Caco-2 (cell line): Measurements from ENCODE around the gene DGKK. TPM values are rescaled to one million over a fixed set of nuclear protein-coding genes. Genes with fewer than 3 reads are reported as not detected.

Experiments
- BruUV-seq: library from RNA; stranded (reverse); fragments of 400-500 nt; replicated peaks from 2 replicates; lab custom pipeline; 2021; lab: Mats Ljungman, UMichigan
- CTCF ChIA-PET: fragments of 300-600 bp; sonication (Branson Sonifier 250); formaldehyde crosslinking; loops from one replicate; lab custom pipeline; 2022; ENCODE audit warnings: antibody characterized with exemption; lab: Charles Lee
- POLR2A ChIA-PET: fragments of 300-600 bp; sonication (Branson Sonifier 250); formaldehyde crosslinking; loops from one replicate; lab custom pipeline; 2022; ENCODE audit warnings: antibody characterized with exemption; lab: Charles Lee
- DNase-seq, 2 experiments: peaks; one replicate each; pipeline versions ENCODE4 v3.0.0 to v3.0.0-alpha.2; 2020 to 2022
- H3K27me3 ChIP-seq: replicated peaks from 2 replicates; pipeline ENCODE4 v1.6.0; 2011; ENCODE audit warnings: low read length; ENCODE audit not compliant: control insufficient read depth, insufficient read depth
- H3K36me3 ChIP-seq: 2 replicates; pipeline ENCODE4 v1.5.1; 2011; ENCODE audit warnings: low read length; ENCODE audit not compliant: control insufficient read depth, insufficient read depth
- H3K4me1 ChIP-seq: fragments of 250-450 bp; sonication (Bioruptor Pico); 2 replicates; pipeline ENCODE4 v1.5.1; 2020; ENCODE audit warnings: mild to moderate bottlenecking
- H3K4me3 ChIP-seq: 2 replicates; pipeline ENCODE4 v1.5.1; 2011; ENCODE audit warnings: low read depth, mild to moderate bottlenecking, control low read depth, low read length
- H3K9me3 ChIP-seq: fragments of 250-450 bp; sonication (Bioruptor Pico); 2 replicates; pipeline ENCODE4 v1.5.1; 2020; ENCODE audit warnings: mild to moderate bottlenecking, moderate library complexity
- H3K27ac Mint-ChIP-seq: one replicate; pipeline ENCODE4 v1.8.0; 2022; ENCODE audit warnings: mixed read lengths; ENCODE audit not compliant: unreplicated experiment
- H3K27me3 Mint-ChIP-seq: one replicate; pipeline ENCODE4 v1.8.0; 2022; ENCODE audit warnings: mixed read lengths; ENCODE audit not compliant: insufficient read depth, unreplicated experiment
- H3K36me3 Mint-ChIP-seq: one replicate; pipeline ENCODE4 v1.8.0; 2022; ENCODE audit warnings: mild to moderate bottlenecking, mixed read lengths; ENCODE audit not compliant: insufficient read depth, unreplicated experiment
- H3K4me1 Mint-ChIP-seq: one replicate; pipeline ENCODE4 v1.8.0; 2022; ENCODE audit warnings: low read depth, mixed read lengths; ENCODE audit not compliant: unreplicated experiment
- H3K4me3 Mint-ChIP-seq: one replicate; pipeline ENCODE4 v1.8.0; 2022; ENCODE audit warnings: mild to moderate bottlenecking, moderate library complexity, mixed read lengths; ENCODE audit not compliant: unreplicated experiment
- H3K9me3 Mint-ChIP-seq: one replicate; pipeline ENCODE4 v1.8.0; 2022; ENCODE audit warnings: mixed read lengths; ENCODE audit not compliant: unreplicated experiment
- CTCF ChIP-seq, 2 experiments: fragments of 200-600 bp in 1 of 2; IDR thresholded peaks; 1 replicate in 1 of 2; 2 replicates in 1 of 2; pipeline versions ENCODE4 v1.5.1 to v1.8.0; 2011 to 2022; ENCODE audit warnings: antibody characterized with exemption in 1 of 2, control low read depth in 1 of 2, inconsistent platforms in 1 of 2, low read depth in 1 of 2, low read length in 1 of 2, mild to moderate bottlenecking in 1 of 2, moderate library complexity in 1 of 2; ENCODE audit not compliant: insufficient read depth in 1 of 2, severe bottlenecking in 1 of 2, unreplicated experiment in 1 of 2
- intact Hi-C: fragments of 100-400 bp; cut with micrococcal nuclease; formaldehyde crosslinking; loops from one replicate; pipeline ENCODE4 v1.10.0; 2022; ENCODE audit not compliant: unreplicated experiment
- total RNA-seq: library from RNA; stranded (reverse); gene quantifications from 2 replicates; pipeline ENCODE4 v1.2.3, GENCODE V29; 2022

The DGKK gene
- total RNA-seq, 1 experiment from 2014 or later: 2.5 TPM

- no peaks in the 10 kb centered on the region for H3K4me1 ChIP-seq
- no peak for TF ChIP-seq CTCF (IDR thresholded peaks at IDR 0.05; ENCODE audit: insufficient read depth in 1 of 2, low read depth in 1 of 2, low read length in 1 of 2, severe bottlenecking in 1 of 2, unreplicated experiment in 1 of 2)
- no peaks in the 10 kb centered on the region for H3K4me1 Mint-ChIP-seq
- no peak overlapping the region for H3K4me3 ChIP-seq
- ChIA-PET POLR2A (no interaction called here), CTCF (no interaction called here)
- H3K4me3 Mint-ChIP-seq: no peak overlapping the region
- no peaks in the 10 kb centered on the region for H3K9me3 Mint-ChIP-seq
- peaks cover 8% of the 10 kb centered on the region for H3K27me3 Mint-ChIP-seq
- H3K36me3 Mint-ChIP-seq: no peaks in the 10 kb centered on the region
- intact Hi-C loops: no loop called here
- H3K36me3 ChIP-seq: no peaks in the 10 kb centered on the region
- H3K9me3 ChIP-seq: no peaks in the 10 kb centered on the region
- no TSS peak for BruUV-seq
- no peak overlapping the region for H3K27ac Mint-ChIP-seq
- DNase-seq: no peak
- no peaks in the 10 kb centered on the region for H3K27me3 ChIP-seq
Measured at GRCh38 chrX:50484662-50485061, 14.0 kb upstream of the DGKK start.

GRCh38 chrX:50483283-50483682 is 12.7 kb upstream of the DGKK start:
- ChIA-PET POLR2A (no interaction called here), CTCF (no interaction called here)
- Mint-ChIP-seq H3K36me3 (no peaks in the 10 kb centered on the region), H3K27ac (no peak overlapping the region), H3K27me3 (peaks cover 14% of the 10 kb centered on the region), H3K4me3 (no peak overlapping the region), H3K9me3 (no peaks in the 10 kb centered on the region), H3K4me1 (no peaks in the 10 kb centered on the region)
- H3K36me3 ChIP-seq: no peaks in the 10 kb centered on the region
- intact Hi-C loops: no loop called here
- H3K27me3 ChIP-seq: no peaks in the 10 kb centered on the region
- H3K9me3 ChIP-seq: no peaks in the 10 kb centered on the region
- DNase-seq: no peak
- H3K4me3 ChIP-seq: no peak overlapping the region
- no peaks in the 10 kb centered on the region for H3K4me1 ChIP-seq
- BruUV-seq: no TSS peak
- TF ChIP-seq CTCF (IDR thresholded peaks at IDR 0.05; ENCODE audit: insufficient read depth in 1 of 2, low read depth in 1 of 2, low read length in 1 of 2, severe bottlenecking in 1 of 2, unreplicated experiment in 1 of 2): no peak

GRCh38 chrX:50475208-50475607 is 4.6 kb upstream of the DGKK start:
- Mint-ChIP-seq H3K4me3 (no peak overlapping the region), H3K36me3 (no peaks in the 10 kb centered on the region), H3K4me1 (peaks cover 9% of the 10 kb centered on the region), H3K27ac (no peak overlapping the region), H3K27me3 (peaks cover 22% of the 10 kb centered on the region), H3K9me3 (no peaks in the 10 kb centered on the region)
- ChIA-PET CTCF (no interaction called here), POLR2A (no interaction called here)
- H3K4me3 ChIP-seq: no peak overlapping the region
- H3K4me1 ChIP-seq: no peaks in the 10 kb centered on the region
- H3K27me3 ChIP-seq: no peaks in the 10 kb centered on the region
- no peaks in the 10 kb centered on the region for H3K9me3 ChIP-seq
- no TSS peak for BruUV-seq
- intact Hi-C loops: loop anchor here (10.0 kb wide), 1 partner anchor 130 kb away; no protein-coding TSS in a partner anchor
- no peak for DNase-seq
- no peaks in the 10 kb centered on the region for H3K36me3 ChIP-seq
- TF ChIP-seq CTCF (IDR thresholded peaks at IDR 0.05; ENCODE audit: insufficient read depth in 1 of 2, low read depth in 1 of 2, low read length in 1 of 2, severe bottlenecking in 1 of 2, unreplicated experiment in 1 of 2): no peak
